ENCODE data around the gene TRAF3IP3.

Gene TRAF3IP3

GRCh38 chr1:209767096-209767495 lies 11.2 kb downstream of the TRAF3IP3 start:
- DNase-seq (ENCODE audit: low spot score) (no peak), FAIRE-seq (no peak)

GRCh38 chr1:209767706-209768105 lies 11.9 kb downstream of the TRAF3IP3 start:
- DNase-seq (ENCODE audit: low spot score) (no peak), FAIRE-seq (no peak)

- DNase-seq (ENCODE audit: low spot score) (no peak), FAIRE-seq (no peak)
Observed at GRCh38 chr1:209768354-209768774, 12.5 kb downstream of the TRAF3IP3 start.

- no peak for DNase-seq (ENCODE audit: low spot score)
- FAIRE-seq: no peak
Observed at GRCh38 chr1:209769171-209769904, 13.5 kb downstream of the TRAF3IP3 start.

- DNase-seq (ENCODE audit: low spot score) (no peak), FAIRE-seq (no peak)
Observed at GRCh38 chr1:209769971-209770370, 14.1 kb downstream of the TRAF3IP3 start.

GRCh38 chr1:209770636-209771415 lies 15.0 kb downstream of the TRAF3IP3 start:
- DNase-seq (ENCODE audit: low spot score) (no peak), FAIRE-seq (no peak)

- DNase-seq (ENCODE audit: low spot score) (no peak), FAIRE-seq (no peak)
Observed at GRCh38 chr1:209772126-209772525, 16.3 kb downstream of the TRAF3IP3 start.

GRCh38 chr1:209774592-209774991 lies 18.7 kb downstream of the TRAF3IP3 start:
- FAIRE-seq: no peak

GRCh38 chr1:209775678-209776077 lies 19.8 kb downstream of the TRAF3IP3 start:
- FAIRE-seq (no peak), DNase-seq (ENCODE audit: low spot score) (no peak)

More at GRCh38 chr1:209774592-209774991, 18.7 kb downstream of the TRAF3IP3 start:
- no peak for DNase-seq (ENCODE audit: low spot score)

- DNase-seq (ENCODE audit: low spot score) (no peak), FAIRE-seq (no peak)
Observed at GRCh38 chr1:209777587-209777986, 21.7 kb downstream of the TRAF3IP3 start.

GRCh38 chr1:209778102-209778501 lies 22.2 kb downstream of the TRAF3IP3 start:
- no peak for DNase-seq (ENCODE audit: low spot score)
- FAIRE-seq: no peak

GRCh38 chr1:209780268-209780667 lies 24.4 kb downstream of the TRAF3IP3 start:
- no peak for FAIRE-seq
- DNase-seq (ENCODE audit: low spot score): no peak

- DNase-seq (ENCODE audit: low spot score): no peak
- FAIRE-seq: no peak
Observed at GRCh38 chr1:209783386-209783785, 27.5 kb downstream of the TRAF3IP3 start.

- peak; percentile 84 for FAIRE-seq
- peak; percentile 94 for DNase-seq (ENCODE audit: low spot score)
Observed at GRCh38 chr1:209784265-209785169, 28.7 kb downstream of the TRAF3IP3 start, which contains the start of gene C1orf74. Gene C1orf74 (minus strand): TSS chr1:209784559. CDS start chr1:209783634, 925 bp downstream.

- DNase-seq (ENCODE audit: low spot score): no peak
- FAIRE-seq: no peak
Observed at GRCh38 chr1:209785592-209785991, 29.7 kb downstream of the TRAF3IP3 start.

GRCh38 chr1:209786146-209786545 lies 30.3 kb downstream of the TRAF3IP3 start:
- no peak for FAIRE-seq

GRCh38 chr1:209787551-209787950 lies 31.7 kb downstream of the TRAF3IP3 start:
- DNase-seq (ENCODE audit: low spot score) (no peak), FAIRE-seq (no peak)

More at GRCh38 chr1:209786146-209786545, 30.3 kb downstream of the TRAF3IP3 start:
- DNase-seq (ENCODE audit: low spot score): no peak

- FAIRE-seq (no peak), DNase-seq (ENCODE audit: low spot score) (no peak)
Observed at GRCh38 chr1:209789245-209789644, 33.4 kb downstream of the TRAF3IP3 start.

GRCh38 chr1:209790286-209791193 lies 34.7 kb downstream of the TRAF3IP3 start:
- FAIRE-seq: no peak
- DNase-seq (ENCODE audit: low spot score): peak; percentile 29

GRCh38 chr1:209791920-209792319 lies 36.1 kb downstream of the TRAF3IP3 start:
- no peak for FAIRE-seq

More at GRCh38 chr1:209791920-209792319, 36.1 kb downstream of the TRAF3IP3 start:
- no peak for DNase-seq (ENCODE audit: low spot score)

Data from RCC 7860 (cell line).